AG04449 (cell line): ENCODE measurements around the gene KCNMB4.

ENCODE experiments used
- CTCF ChIA-PET: fragments of 350-600 bp; formaldehyde crosslinking; extraction: SDS; loops from one replicate; lab custom pipeline; 2021; ENCODE audit warnings: antibody characterized with exemption; lab: Yijun Ruan, JAX
- POLR2A ChIA-PET: fragments of 400-600, 350-600 bp; formaldehyde crosslinking; extraction: SDS; loops from one replicate; lab custom pipeline; 2020; ENCODE audit warnings: antibody characterized with exemption, inconsistent platforms; lab: Yijun Ruan, JAX
- DNase-seq: peaks from one replicate; pipeline ENCODE4 v3.0.0-alpha.2; 2010; ENCODE audit warnings: low read depth, low spot score
- H3K4me3 ChIP-seq: 2 replicates; pipeline ENCODE4 v1.5.1; 2011; ENCODE audit warnings: low read depth, mild to moderate bottlenecking, control low read depth, low read length
- TF ChIP-seq, protein P1 (sequence below): IDR thresholded peaks from one replicate; pipeline ENCODE4 v1.5.1; 2011; ENCODE audit warnings: mild to moderate bottlenecking, moderate library complexity, low read length, control low read depth, inconsistent platforms; ENCODE audit not compliant: insufficient read depth; ENCODE audit errors: missing control alignments

KCNMB4 gene

DNA sequence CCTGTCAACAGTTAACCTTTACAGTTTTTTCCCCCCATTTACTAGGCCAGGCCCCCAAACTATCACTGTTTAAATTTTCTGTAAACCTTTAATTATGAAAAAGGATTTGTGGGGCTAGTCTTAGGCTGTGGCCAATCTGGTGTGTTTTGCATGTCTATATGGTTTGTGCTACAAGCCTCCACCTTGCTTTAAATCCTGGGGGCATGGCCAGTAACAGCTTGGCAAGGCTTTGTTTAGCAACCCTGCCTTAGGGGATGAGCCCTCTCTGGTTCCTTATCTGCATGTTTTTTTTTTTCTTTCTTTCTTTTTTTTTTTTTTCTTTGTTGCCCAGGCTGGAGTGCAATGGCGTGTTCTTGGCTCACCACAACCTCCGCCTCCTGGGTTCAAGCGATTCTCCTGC, 102.7 kb downstream of the KCNMB4 start:
- CTCF ChIA-PET, result no interaction called here
- no peak overlapping the region for H3K4me3 ChIP-seq
- POLR2A ChIA-PET, result no interaction called here
- no peak for DNase-seq
- TF ChIP-seq, protein P1, sequence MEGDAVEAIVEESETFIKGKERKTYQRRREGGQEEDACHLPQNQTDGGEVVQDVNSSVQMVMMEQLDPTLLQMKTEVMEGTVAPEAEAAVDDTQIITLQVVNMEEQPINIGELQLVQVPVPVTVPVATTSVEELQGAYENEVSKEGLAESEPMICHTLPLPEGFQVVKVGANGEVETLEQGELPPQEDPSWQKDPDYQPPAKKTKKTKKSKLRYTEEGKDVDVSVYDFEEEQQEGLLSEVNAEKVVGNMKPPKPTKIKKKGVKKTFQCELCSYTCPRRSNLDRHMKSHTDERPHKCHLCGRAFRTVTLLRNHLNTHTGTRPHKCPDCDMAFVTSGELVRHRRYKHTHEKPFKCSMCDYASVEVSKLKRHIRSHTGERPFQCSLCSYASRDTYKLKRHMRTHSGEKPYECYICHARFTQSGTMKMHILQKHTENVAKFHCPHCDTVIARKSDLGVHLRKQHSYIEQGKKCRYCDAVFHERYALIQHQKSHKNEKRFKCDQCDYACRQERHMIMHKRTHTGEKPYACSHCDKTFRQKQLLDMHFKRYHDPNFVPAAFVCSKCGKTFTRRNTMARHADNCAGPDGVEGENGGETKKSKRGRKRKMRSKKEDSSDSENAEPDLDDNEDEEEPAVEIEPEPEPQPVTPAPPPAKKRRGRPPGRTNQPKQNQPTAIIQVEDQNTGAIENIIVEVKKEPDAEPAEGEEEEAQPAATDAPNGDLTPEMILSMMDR, result no peak

GRCh38 chr12:70469221-70469820, 103.2 kb downstream of the KCNMB4 start:
- TF ChIP-seq, protein P1, result no peak
- POLR2A ChIA-PET, result no interaction called here
- DNase-seq, result no peak
- CTCF ChIA-PET, result no interaction called here
- no peak overlapping the region for H3K4me3 ChIP-seq

DNA sequence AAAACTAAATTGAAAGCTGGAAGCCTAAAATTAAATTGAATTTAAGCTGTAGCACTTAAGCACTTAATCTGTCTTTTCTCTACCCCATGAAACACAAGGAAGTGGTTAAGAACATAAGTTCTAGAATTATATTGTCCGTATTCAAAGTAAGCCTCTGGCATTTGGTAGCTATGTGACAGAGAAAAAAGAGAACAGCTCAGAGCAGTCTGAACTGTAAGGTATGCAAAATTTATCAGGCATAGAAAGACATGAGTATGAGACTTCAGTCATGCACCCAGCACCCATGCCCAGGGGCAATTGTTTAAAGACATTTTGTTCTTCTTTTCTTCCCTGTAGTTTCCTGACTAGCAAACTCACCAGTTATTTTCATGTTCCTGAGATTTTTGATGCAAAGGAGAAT, 116.7 kb downstream of the KCNMB4 start:
- TF ChIP-seq, protein P1, result no peak
- POLR2A ChIA-PET, result no interaction called here
- CTCF ChIA-PET, result no interaction called here

More for the DNA sequence above, 116.7 kb downstream of the KCNMB4 start:
- no peak for DNase-seq
- H3K4me3 ChIP-seq, result no peak overlapping the region
